ENCODE measurements around the gene CREB3L1.
"Not testable (repeated sequence)": the region's sequence is repeated elsewhere in the genome, so short reads cannot be mapped to it uniquely, and the experiment has no call there.

Gene CREB3L1

GRCh38 chr11:46248289-46249102 lies 29.0 kb upstream of the CREB3L1 start:
- no peak for DNase-seq (ENCODE audit: low read depth in 3 of 3)

- DNase-seq (ENCODE audit: low read depth in 3 of 3), result no peak
Observed at GRCh38 chr11:46249103-46249937, 28.1 kb upstream of the CREB3L1 start.

- no peak for DNase-seq (ENCODE audit: low read depth in 3 of 3)
Observed at GRCh38 chr11:46249938-46250744, 27.3 kb upstream of the CREB3L1 start.

- DNase-seq (ENCODE audit: low read depth in 3 of 3), result no peak
Observed at GRCh38 chr11:46250745-46251052, 26.8 kb upstream of the CREB3L1 start.

GRCh38 chr11:46251954-46252353 lies 25.5 kb upstream of the CREB3L1 start:
- no peak for DNase-seq (ENCODE audit: low read depth in 3 of 3)

GRCh38 chr11:46252373-46252914 lies 25.0 kb upstream of the CREB3L1 start:
- DNase-seq (ENCODE audit: low read depth in 3 of 3), result no peak

GRCh38 chr11:46253258-46254132 lies 24.0 kb upstream of the CREB3L1 start:
- DNase-seq (ENCODE audit: low read depth in 3 of 3), result no peak

- DNase-seq (ENCODE audit: low read depth in 3 of 3), result no peak
Observed at GRCh38 chr11:46254133-46254491, 23.4 kb upstream of the CREB3L1 start.

GRCh38 chr11:46256540-46257001 lies 20.9 kb upstream of the CREB3L1 start:
- no peak for DNase-seq (ENCODE audit: low read depth in 3 of 3)

- DNase-seq (ENCODE audit: low read depth in 3 of 3), result not testable (repeated sequence)
Observed at GRCh38 chr11:46259347-46259746, 18.1 kb upstream of the CREB3L1 start.

GRCh38 chr11:46259971-46260560 lies 17.4 kb upstream of the CREB3L1 start:
- no peak for DNase-seq (ENCODE audit: low read depth in 3 of 3)

GRCh38 chr11:46263120-46263519 lies 14.3 kb upstream of the CREB3L1 start:
- no peak for DNase-seq (ENCODE audit: low read depth in 3 of 3)

- DNase-seq (ENCODE audit: low read depth in 3 of 3), result no peak
Observed at GRCh38 chr11:46264030-46264429, 13.4 kb upstream of the CREB3L1 start.

GRCh38 chr11:46264976-46265375 lies 12.5 kb upstream of the CREB3L1 start:
- no peak for DNase-seq (ENCODE audit: low read depth in 3 of 3)

GRCh38 chr11:46265764-46266163 lies 11.7 kb upstream of the CREB3L1 start:
- DNase-seq (ENCODE audit: low read depth in 3 of 3), result no peak

- no peak for DNase-seq (ENCODE audit: low read depth in 3 of 3)
Observed at GRCh38 chr11:46267930-46268329, 9.5 kb upstream of the CREB3L1 start.

- no peak for DNase-seq (ENCODE audit: low read depth in 3 of 3)
Observed at GRCh38 chr11:46270684-46271083, 6.8 kb upstream of the CREB3L1 start.

- DNase-seq (ENCODE audit: low read depth in 3 of 3), result no peak
Observed at GRCh38 chr11:46271407-46271806, 6.1 kb upstream of the CREB3L1 start.

GRCh38 chr11:46271875-46272815 lies 5.3 kb upstream of the CREB3L1 start:
- no peak for DNase-seq (ENCODE audit: low read depth in 3 of 3)
